Adipocyte (in vitro differentiated cells): Measurements from ENCODE around the gene OR9A2.

ENCODE experiments used
- DNase-seq: peaks from one replicate; pipeline ENCODE4 v3.0.0-alpha.2; 2015; ENCODE audit warnings: low read depth
- H3K27me3 ChIP-seq: replicated peaks from 2 replicates; pipeline ENCODE4 v1.7.0; 2013; ENCODE audit warnings: mild to moderate bottlenecking, low read length, moderate library complexity; ENCODE audit not compliant: control insufficient read depth, insufficient read depth
- H3K36me3 ChIP-seq: 2 replicates; pipeline ENCODE4 v1.7.0; 2013; ENCODE audit warnings: low read length, mild to moderate bottlenecking, moderate library complexity; ENCODE audit not compliant: control insufficient read depth, insufficient read depth, severe bottlenecking
- H3K4me1 ChIP-seq: 2 replicates; pipeline ENCODE4 v1.7.0; 2013; ENCODE audit warnings: mild to moderate bottlenecking, low read length, moderate library complexity; ENCODE audit not compliant: control insufficient read depth, insufficient read depth
- H3K4me3 ChIP-seq: 2 replicates; pipeline ENCODE4 v1.7.0; 2013; ENCODE audit warnings: mild to moderate bottlenecking, low read length, moderate library complexity
- H3K9ac ChIP-seq: 2 replicates; pipeline ENCODE4 v1.7.0; 2013; ENCODE audit warnings: mild to moderate bottlenecking, low read length, moderate library complexity
- H3K9me3 ChIP-seq: 2 replicates; pipeline ENCODE4 v1.7.0; 2013; ENCODE audit warnings: mild to moderate bottlenecking, low read length, moderate library complexity; ENCODE audit not compliant: control insufficient read depth

OR9A2 gene

DNA sequence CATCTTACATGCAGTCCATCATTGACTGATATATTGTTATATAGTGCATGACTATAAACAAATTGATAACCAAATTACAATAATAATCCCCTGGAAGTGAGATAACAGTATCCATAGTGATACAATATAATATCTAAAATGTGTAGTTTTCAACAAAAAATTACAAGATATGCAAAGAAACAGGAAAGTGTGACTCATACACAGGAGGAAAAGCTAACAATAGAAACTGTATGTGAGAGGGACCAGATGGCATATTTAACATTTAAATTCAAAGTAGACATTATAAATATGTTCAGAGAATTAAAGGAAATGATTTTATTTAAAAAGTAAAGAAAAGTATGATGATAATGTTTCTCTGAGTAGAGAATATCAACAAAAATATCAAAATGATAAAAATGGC is 8.0 kb downstream of the OR9A2 start:
- Histone ChIP-seq H3K9me3 (no peaks in the 10 kb centered on the region), H3K4me1 (peaks cover 34% of the 10 kb centered on the region), H3K27me3 (no peaks in the 10 kb centered on the region), H3K4me3 (no peak overlapping the region), H3K9ac (no peak overlapping the region), H3K36me3 (no peaks in the 10 kb centered on the region)
- DNase-seq: no peak

DNA sequence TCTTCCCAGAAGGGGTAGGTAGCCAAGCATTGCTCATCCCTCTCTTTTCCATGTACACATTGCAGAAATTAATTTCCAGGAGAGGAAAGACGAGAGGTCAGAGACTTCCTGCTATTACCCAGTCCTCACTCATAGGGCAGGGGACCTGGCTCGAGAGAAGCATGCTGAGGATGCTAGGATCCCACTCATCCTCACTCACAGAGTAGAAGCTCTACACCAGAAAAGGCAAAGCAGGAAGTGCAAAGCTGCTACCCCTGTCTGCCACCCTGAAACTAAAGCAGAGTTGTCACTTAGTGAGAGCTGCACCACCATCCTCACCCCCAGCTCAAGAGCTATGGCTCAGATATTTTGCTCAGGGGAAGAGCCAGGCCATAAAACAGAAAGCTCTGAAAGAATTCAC is 9.9 kb downstream of the OR9A2 start:
- Histone ChIP-seq H3K4me1 (peaks cover 45% of the 10 kb centered on the region), H3K4me3 (no peak overlapping the region), H3K9me3 (no peaks in the 10 kb centered on the region), H3K36me3 (no peaks in the 10 kb centered on the region), H3K9ac (no peak overlapping the region), H3K27me3 (no peaks in the 10 kb centered on the region)
- DNase-seq: no peak

DNA sequence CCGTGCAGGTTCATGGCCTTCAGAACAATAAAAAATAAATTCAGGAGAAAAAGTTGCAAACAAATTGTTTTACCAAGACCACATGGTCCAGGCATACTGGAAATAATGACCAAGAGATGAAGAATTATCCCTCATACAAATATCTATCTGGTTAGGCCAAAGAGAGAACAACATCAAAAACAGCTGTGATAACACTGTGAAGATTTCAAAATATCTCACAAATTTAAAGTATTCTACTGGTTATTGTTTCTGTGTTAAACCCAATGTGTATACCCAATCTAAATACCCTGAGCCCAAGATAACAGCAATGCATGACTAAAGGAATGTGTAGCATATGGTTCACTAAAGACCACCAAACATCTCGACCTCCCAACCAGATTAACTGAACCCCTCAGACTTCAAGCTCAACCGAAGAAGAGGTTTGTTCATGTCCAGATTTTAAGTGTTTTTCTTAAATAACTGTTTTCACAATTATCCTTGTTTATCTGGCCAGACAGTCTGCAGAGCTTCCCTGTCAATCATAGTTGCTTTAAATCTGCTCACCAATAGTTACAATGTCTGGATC is 10.9 kb downstream of the OR9A2 start:
- DNase-seq: peak; percentile 87
- Histone ChIP-seq H3K9me3 (no peaks in the 10 kb centered on the region), H3K9ac (peak overlapping the region; percentile 22), H3K36me3 (no peaks in the 10 kb centered on the region), H3K4me3 (no peak overlapping the region), H3K27me3 (no peaks in the 10 kb centered on the region), H3K4me1 (peaks cover 45% of the 10 kb centered on the region)

DNA sequence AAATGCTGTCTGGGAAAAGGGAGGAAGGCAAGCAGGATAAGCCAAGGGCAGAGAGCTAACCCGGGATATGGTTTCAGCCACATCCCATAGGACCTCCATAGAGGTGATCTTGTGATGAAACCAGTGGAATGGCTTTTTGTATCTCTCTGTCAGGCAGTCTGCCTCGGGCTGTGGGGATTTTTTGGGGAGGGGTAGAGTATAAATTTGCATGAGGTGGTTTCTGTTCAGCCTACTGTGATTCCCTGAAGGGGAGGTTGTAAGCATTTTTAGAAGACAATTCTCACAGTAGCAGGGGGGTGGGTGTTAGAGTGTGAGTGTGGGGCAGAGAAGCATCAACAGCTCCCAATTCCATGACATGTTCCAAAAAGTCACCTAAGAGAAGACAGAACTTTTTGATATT is 11.8 kb downstream of the OR9A2 start:
- peak; percentile 13 for DNase-seq
- peak overlapping the region; percentile 20 for H3K9ac ChIP-seq
- H3K4me1 ChIP-seq: peaks cover 45% of the 10 kb centered on the region
- H3K4me3 ChIP-seq: no peak overlapping the region
- H3K36me3 ChIP-seq: no peaks in the 10 kb centered on the region
- H3K9me3 ChIP-seq: no peaks in the 10 kb centered on the region
- no peaks in the 10 kb centered on the region for H3K27me3 ChIP-seq

DNA sequence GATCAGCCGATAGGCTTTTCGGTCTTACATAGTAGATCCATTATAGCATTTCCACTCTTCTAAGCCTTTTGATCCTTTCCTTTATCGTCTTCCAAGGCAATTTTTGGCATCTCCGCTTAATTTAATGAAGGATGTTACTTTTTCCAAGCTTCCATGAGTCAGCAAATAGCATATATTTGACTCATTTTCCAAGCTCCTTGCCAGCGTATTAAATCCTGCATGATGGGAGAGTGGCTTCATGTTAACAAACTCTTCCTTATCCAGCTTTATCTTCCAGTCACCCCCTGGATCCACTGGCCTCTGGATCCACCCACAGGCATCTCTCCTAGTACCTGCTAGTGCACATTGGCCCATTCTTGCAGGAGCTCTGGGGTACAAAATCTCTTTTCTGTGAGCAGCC is 13.0 kb downstream of the OR9A2 start:
- no peaks in the 10 kb centered on the region for H3K27me3 ChIP-seq
- H3K36me3 ChIP-seq: no peaks in the 10 kb centered on the region
- peaks cover 45% of the 10 kb centered on the region for H3K4me1 ChIP-seq
- H3K9me3 ChIP-seq: no peaks in the 10 kb centered on the region
- H3K9ac ChIP-seq: peak overlapping the region; percentile 55
- H3K4me3 ChIP-seq: peak overlapping the region; percentile 31
- peak; percentile 89 for DNase-seq

DNA sequence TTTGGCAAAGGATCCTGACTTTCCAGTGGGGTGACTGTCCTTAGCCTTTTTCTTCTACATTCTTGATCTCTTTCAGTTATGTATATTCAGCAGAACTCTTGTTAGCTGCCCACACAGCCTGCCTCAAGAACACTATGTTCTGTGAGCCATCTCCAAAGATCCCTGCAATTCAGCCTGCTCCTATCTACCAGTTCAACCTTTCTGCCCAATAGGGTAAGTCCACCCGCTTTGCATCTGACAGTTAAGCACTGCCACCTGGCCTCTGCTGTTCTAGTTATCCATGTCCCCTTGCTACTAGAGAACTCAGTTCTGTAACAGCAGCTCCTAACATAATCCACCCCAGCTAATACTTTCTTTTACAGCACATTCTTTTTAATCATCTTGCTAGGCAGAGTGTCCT is 13.5 kb downstream of the OR9A2 start:
- no peaks in the 10 kb centered on the region for H3K27me3 ChIP-seq

DNA sequence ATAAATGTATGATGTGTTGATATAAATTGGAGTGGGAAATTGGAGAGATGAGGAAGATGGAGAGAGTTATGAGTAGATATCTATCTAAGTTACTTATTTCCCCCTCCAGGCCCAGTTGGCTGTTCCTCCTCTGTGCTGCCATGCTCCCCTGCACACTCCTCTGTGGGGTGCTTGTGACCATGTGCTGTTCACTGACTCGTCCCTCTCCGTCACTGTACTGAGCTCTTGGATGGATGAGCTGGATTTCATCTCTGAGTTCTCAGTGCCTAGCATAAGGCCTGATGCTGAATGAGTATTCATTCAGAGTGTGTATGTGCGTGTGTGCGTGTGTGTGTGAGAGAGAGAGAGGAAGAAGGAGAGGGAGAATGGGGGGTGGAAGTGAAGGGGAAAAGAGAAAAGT is 14.5 kb downstream of the OR9A2 start:
- no peaks in the 10 kb centered on the region for H3K9me3 ChIP-seq
- no peaks in the 10 kb centered on the region for H3K36me3 ChIP-seq
- H3K9ac ChIP-seq: no peak overlapping the region
- H3K4me1 ChIP-seq: peaks cover 45% of the 10 kb centered on the region
- no peak overlapping the region for H3K4me3 ChIP-seq
- H3K27me3 ChIP-seq: no peaks in the 10 kb centered on the region
- DNase-seq: no peak

More for the DNA sequence above, 13.5 kb downstream of the OR9A2 start:
- peak; percentile 65 for DNase-seq
- Histone ChIP-seq H3K9me3 (no peaks in the 10 kb centered on the region), H3K4me3 (peak overlapping the region; percentile 31), H3K36me3 (no peaks in the 10 kb centered on the region), H3K9ac (peak overlapping the region; percentile 55), H3K4me1 (peaks cover 45% of the 10 kb centered on the region)

DNA sequence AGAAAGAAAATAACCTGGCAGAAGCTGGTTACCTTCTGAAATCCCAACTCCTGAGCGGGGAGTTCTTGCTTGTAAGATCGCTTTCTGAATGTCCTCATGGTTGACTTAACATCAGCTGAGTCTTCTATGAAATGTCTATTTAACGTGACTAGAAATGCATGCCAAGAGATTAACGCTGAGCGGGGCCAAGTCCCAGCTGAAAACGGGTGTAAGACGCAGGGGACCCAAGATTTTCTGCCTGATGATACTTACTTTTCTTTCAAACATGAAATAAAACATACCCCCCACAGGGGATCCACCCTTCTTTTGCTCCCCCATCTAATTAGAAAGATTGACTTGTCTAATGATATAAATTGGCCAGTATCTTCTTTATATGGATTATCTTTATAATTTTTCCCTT is 14.9 kb downstream of the OR9A2 start:
- no peak for DNase-seq
- Histone ChIP-seq H3K9me3 (no peaks in the 10 kb centered on the region), H3K36me3 (no peaks in the 10 kb centered on the region), H3K4me1 (peaks cover 42% of the 10 kb centered on the region), H3K9ac (no peak overlapping the region), H3K27me3 (no peaks in the 10 kb centered on the region), H3K4me3 (no peak overlapping the region)

DNA sequence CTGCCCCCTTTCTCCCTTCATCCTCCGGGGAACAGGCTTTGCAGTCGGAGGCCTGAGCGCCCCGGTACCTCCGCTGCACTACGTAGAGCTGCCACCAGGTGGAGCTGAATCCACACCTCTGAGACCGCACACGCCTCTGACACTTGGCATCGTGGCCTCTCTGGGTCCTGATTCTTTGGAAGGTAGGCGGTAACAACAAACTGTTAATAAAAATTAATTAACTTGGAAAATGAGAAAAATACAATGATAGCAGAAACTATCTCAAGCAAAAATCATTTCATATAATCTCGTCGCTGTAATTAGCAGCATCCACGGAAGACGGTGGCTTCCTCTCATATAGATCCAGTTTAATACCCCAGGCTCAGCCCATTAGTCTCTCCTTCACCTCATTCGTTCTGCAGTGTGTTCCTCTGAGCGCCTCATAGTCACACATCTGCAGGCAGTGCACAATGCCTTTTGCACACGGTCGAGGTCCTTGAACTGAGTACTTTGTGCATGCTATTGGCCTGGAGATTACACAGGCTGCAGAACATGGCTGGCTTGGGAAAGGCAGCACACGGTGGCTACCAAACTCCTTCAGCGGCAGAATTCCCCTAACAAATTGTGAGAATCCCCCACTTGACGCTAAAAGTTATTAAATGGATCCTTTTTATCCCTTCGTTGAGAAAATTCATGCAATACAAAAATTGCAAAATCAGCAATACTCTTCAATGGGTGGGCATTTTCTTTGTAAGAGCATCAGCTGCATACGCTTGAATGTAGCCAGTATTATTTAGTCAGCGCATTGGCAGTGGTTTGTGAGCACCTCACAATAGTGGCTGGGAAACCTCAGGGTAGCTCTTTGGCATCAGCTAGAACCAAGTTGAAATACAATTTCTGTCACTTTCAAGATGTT is 18.7 kb downstream of the OR9A2 start:
- DNase-seq: peak; percentile 87
- H3K4me3 ChIP-seq: no peak overlapping the region
- H3K9ac ChIP-seq: no peak overlapping the region
- no peaks in the 10 kb centered on the region for H3K27me3 ChIP-seq
- no peaks in the 10 kb centered on the region for H3K36me3 ChIP-seq
- H3K4me1 ChIP-seq: peaks cover 12% of the 10 kb centered on the region
- H3K9me3 ChIP-seq: no peaks in the 10 kb centered on the region

DNA sequence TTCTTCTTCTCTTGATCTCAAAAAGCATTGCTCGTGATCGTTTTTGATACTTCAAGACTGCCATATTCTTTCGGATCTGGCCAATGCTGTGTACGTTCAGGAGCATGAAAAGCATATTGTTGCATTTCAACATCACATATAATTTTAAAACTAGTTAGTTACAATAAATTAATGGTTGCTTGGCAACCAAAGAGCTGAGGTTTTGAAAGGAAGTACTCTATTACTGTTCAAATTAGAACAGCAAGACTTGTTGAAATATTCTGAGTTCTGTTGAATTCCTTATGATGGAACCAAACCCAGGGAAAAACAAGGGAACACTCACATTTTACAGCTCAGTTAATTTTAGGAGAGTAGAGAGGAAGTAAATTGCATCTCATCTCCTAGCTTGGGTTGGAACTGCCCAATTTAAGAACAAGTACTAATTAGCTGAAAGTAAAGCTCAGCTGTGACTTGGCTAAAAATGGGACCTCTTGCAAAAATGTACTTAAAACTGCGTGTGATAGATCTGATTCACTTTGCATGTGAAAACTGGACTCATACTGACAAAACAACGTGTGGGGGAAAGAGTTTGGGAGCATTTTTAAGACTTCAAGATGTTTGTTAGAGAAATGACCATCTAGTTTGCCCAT is 21.2 kb downstream of the OR9A2 start:
- H3K9ac ChIP-seq: no peak overlapping the region
- H3K27me3 ChIP-seq: no peaks in the 10 kb centered on the region
- H3K36me3 ChIP-seq: no peaks in the 10 kb centered on the region
- DNase-seq: no peak
- no peaks in the 10 kb centered on the region for H3K9me3 ChIP-seq
- H3K4me3 ChIP-seq: no peak overlapping the region
- H3K4me1 ChIP-seq: peaks cover 7% of the 10 kb centered on the region

DNA sequence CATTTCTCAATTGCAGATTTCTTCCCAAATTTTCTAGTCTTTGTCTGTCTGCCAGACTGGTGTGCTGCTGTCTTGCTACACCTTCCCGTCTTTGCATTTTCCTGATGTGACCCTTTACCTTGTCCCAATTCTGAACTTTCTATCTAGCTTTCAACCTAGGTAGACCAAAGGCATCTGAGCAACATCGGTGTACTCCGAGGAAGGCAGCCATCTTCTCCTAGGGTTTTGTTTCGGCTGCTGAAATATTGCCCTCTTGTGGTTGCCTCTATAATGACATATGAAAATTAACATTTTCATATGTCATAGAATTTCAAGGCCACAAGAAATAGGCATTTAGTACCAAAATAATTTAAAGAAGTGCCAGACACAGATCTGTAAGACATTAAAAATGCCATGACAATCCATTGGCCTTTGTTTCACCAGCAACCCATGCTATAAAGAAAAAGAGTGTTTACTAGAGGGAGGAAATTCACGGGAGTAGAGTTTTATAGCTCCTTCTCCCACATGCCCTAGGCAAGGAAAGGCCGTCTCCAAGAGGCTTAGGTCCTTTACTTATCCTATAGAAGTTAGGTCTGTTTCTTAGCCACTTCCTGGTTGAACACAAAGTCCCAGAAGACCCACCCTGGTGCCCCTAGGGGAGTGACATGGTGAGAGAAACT is 23.4 kb downstream of the OR9A2 start:
- Histone ChIP-seq H3K4me3 (peak overlapping the region; percentile 70), H3K27me3 (no peaks in the 10 kb centered on the region), H3K36me3 (no peaks in the 10 kb centered on the region), H3K9me3 (no peaks in the 10 kb centered on the region), H3K4me1 (peaks cover 7% of the 10 kb centered on the region), H3K9ac (no peak overlapping the region)
- DNase-seq: peak; percentile 75
